GM19468 (cell line): ENCODE results near the gene RHBDF2.

ENCODE experiments used
- ATAC-seq: cut with Tn5 transposase; IDR thresholded peaks from one replicate; pipeline ENCODE4 v1.9.1; 2021; ENCODE audit warnings: mild to moderate bottlenecking, moderate library complexity, moderate number of reproducible peaks; ENCODE audit not compliant: unreplicated experiment; ENCODE audit errors: extremely low read depth

The RHBDF2 gene

GRCh38 chr17:76422860-76423259 lies 78.4 kb downstream of the RHBDF2 start:
- ATAC-seq = no peak

- ATAC-seq = no peak
Observed at GRCh38 chr17:76422406-76422805, 78.8 kb downstream of the RHBDF2 start.

DNA sequence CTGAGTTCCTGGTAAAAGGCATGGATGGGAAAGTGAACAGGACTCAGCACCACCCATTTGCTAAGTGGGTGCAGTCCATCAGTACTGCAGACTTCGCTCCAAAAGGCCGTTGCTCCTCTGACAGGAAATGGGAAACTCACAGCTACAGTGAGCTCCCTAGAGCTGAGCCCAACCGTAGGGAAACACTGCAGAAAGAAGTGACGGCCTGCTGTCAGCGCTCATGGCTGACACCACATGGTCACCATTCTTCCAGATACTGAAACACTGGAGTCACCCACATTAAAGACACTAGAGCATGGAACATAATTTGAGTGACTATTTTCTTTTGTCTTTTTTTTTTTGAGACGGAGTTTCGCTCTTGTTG lies 80.2 kb downstream of the RHBDF2 start:
- no peak for ATAC-seq
